Measurements from ENCODE around the gene GNG8.

- TF ChIP-seq CTCF (IDR thresholded peaks at IDR 0.05) (no peak), POLR2AphosphoS5 (IDR thresholded peaks at IDR 0.05) (no peak), POLR2A (IDR thresholded peaks at IDR 0.05) (no peak), EP300 (IDR thresholded peaks at IDR 0.05; ENCODE audit: low read depth) (no peak)
Measured at GRCh38 chr19:46608178-46608577, 27.8 kb downstream of the GNG8 start.
